Fibroblast of lung (primary cell): Measurements from ENCODE around the gene C19orf81.

Source experiments
- EZH2 ChIP-seq: IDR thresholded peaks from 2 replicates; pipeline ENCODE4 v1.5.1; 2012; ENCODE audit warnings: low read length, control low read depth, mild to moderate bottlenecking; ENCODE audit errors: missing control alignments
- TF ChIP-seq, protein P1 (sequence below), 2 donors: IDR thresholded peaks in 1 of 2; conservative IDR thresholded peaks in 1 of 2; 1 replicate in 1 of 2; 2 replicates in 1 of 2; pipeline ENCODE4 v1.5.1; 2011 to 2012; ENCODE audit warnings: low read length in 2 of 2, control low read depth in 1 of 2, inconsistent platforms in 1 of 2, low read depth in 1 of 2, mild to moderate bottlenecking in 1 of 2

GRCh38 chr19:50662651-50663481, 13.6 kb downstream of the C19orf81 start:
- no peak for TF ChIP-seq EZH2
- TF ChIP-seq, protein P1, sequence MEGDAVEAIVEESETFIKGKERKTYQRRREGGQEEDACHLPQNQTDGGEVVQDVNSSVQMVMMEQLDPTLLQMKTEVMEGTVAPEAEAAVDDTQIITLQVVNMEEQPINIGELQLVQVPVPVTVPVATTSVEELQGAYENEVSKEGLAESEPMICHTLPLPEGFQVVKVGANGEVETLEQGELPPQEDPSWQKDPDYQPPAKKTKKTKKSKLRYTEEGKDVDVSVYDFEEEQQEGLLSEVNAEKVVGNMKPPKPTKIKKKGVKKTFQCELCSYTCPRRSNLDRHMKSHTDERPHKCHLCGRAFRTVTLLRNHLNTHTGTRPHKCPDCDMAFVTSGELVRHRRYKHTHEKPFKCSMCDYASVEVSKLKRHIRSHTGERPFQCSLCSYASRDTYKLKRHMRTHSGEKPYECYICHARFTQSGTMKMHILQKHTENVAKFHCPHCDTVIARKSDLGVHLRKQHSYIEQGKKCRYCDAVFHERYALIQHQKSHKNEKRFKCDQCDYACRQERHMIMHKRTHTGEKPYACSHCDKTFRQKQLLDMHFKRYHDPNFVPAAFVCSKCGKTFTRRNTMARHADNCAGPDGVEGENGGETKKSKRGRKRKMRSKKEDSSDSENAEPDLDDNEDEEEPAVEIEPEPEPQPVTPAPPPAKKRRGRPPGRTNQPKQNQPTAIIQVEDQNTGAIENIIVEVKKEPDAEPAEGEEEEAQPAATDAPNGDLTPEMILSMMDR (conservative IDR thresholded peaks at IDR 0.05 in 1 of 2, IDR thresholded peaks at IDR 0.05 in 1 of 2; ENCODE audit: low read depth in 1 of 2, low read length in 2 of 2), result no peak
